Lung (tissue), 16 donors: ENCODE data around the gene CHRNB4. TPM values are rescaled to one million over a fixed set of nuclear protein-coding genes. Genes with fewer than 3 reads are reported as not detected.

Experiments used
- ATAC-seq: fragments of 200-7000 bp; cut with Tn5 transposase; one replicate; pipeline ENCODE4 v1.9.1; 2020; ENCODE audit warnings: moderate number of reproducible peaks; ENCODE audit not compliant: insufficient read depth, low FRiP score
- DNase-seq, 3 donors: peaks; one replicate each; pipeline ENCODE4 v3.0.0-alpha.2; 2013 to 2017
- H3K27ac ChIP-seq, 2 donors: one replicate each; pipeline ENCODE4 v1.5.1; 2013; ENCODE audit warnings: mild to moderate bottlenecking in 2 of 2, moderate library complexity in 2 of 2, control low read depth in 1 of 2, inconsistent platforms in 1 of 2, low read depth in 1 of 2, low read length in 1 of 2
- H3K27me3 ChIP-seq, 3 donors: one replicate each; pipeline ENCODE4 v1.5.1; 2013; ENCODE audit warnings: low read length in 2 of 3; ENCODE audit not compliant: control insufficient read depth in 3 of 3, insufficient read depth in 3 of 3
- H3K36me3 ChIP-seq, 4 donors: one replicate each; pipeline ENCODE4 v1.5.1; 2013; ENCODE audit warnings: low read length in 4 of 4, mild to moderate bottlenecking in 1 of 4, moderate library complexity in 1 of 4; ENCODE audit not compliant: control insufficient read depth in 4 of 4, insufficient read depth in 4 of 4
- H3K4me1 ChIP-seq, 5 donors: one replicate each; pipeline ENCODE4 v1.5.1; 2013; ENCODE audit warnings: low read length in 5 of 5, mild to moderate bottlenecking in 2 of 5, moderate library complexity in 1 of 5; ENCODE audit not compliant: control insufficient read depth in 5 of 5, insufficient read depth in 5 of 5
- H3K4me3 ChIP-seq: one replicate; pipeline ENCODE4 v1.5.1; 2013; ENCODE audit warnings: mild to moderate bottlenecking, control low read depth, moderate library complexity
- H3K9ac ChIP-seq, 2 donors: one replicate each; pipeline ENCODE4 v1.5.1; 2013; ENCODE audit warnings: low read length in 2 of 2, control low read depth in 1 of 2; ENCODE audit not compliant: insufficient read depth in 1 of 2
- H3K9me3 ChIP-seq, 4 donors: one replicate each; pipeline ENCODE4 v1.5.1; 2013; ENCODE audit warnings: low read length in 3 of 4, mild to moderate bottlenecking in 1 of 4, moderate library complexity in 1 of 4; ENCODE audit not compliant: control insufficient read depth in 4 of 4, insufficient read depth in 3 of 4
- WGBS, 2 donors: extraction: QIAGEN DNeasy Blood & Tissue Kit; methylation state at CpG; one replicate each; pipeline ENCODE4 v1.1.7; 2013; 5-methylcytosine and 5-hydroxymethylcytosine counted together
- long read RNA-seq, 5 donors: transcript quantifications; one replicate each; lab custom pipeline, GENCODE V29; 2026
- polyA plus RNA-seq, 2 donors: library from polyadenylated mRNA; stranded (reverse); fragments of 200-250 nt; gene quantifications; one replicate each; pipeline ENCODE4 v1.2.1, GENCODE V29; 2013
- total RNA-seq, 2 donors: library from RNA; depleted of rRNA in 1 of 2; stranded (reverse); fragments of >200 nt in 1 of 2; gene quantifications; one replicate each; pipeline ENCODE4 v1.2.1, GENCODE V29; 2014 to 2021
- TF ChIP-seq, protein P1 (sequence below): IDR thresholded peaks from 2 replicates; pipeline ENCODE4 v1.5.1; 2012; ENCODE audit warnings: mild to moderate bottlenecking; ENCODE audit errors: control extremely low read depth, extremely low read depth
- donor health status: control.
- donor health status: control.
- donor health status: Bipolar disorder and iron deficiency.
- donor health status: healthy.
- donor health status: DM: yes; HTN: yes; CAD: no.

Gene CHRNB4
- total RNA-seq (not detected), polyA plus RNA-seq (under 1 TPM in 1 of 2 donors, not detected in 1; 0.05 TPM)
- long read RNA-seq, donor 1 = 0 reads
- long read RNA-seq, donor 2 = 0 reads
- long read RNA-seq, donor 3 = 0 reads
- long read RNA-seq, donor 4 = 0 reads
- long read RNA-seq, donor 5 = 0 reads

DNA sequence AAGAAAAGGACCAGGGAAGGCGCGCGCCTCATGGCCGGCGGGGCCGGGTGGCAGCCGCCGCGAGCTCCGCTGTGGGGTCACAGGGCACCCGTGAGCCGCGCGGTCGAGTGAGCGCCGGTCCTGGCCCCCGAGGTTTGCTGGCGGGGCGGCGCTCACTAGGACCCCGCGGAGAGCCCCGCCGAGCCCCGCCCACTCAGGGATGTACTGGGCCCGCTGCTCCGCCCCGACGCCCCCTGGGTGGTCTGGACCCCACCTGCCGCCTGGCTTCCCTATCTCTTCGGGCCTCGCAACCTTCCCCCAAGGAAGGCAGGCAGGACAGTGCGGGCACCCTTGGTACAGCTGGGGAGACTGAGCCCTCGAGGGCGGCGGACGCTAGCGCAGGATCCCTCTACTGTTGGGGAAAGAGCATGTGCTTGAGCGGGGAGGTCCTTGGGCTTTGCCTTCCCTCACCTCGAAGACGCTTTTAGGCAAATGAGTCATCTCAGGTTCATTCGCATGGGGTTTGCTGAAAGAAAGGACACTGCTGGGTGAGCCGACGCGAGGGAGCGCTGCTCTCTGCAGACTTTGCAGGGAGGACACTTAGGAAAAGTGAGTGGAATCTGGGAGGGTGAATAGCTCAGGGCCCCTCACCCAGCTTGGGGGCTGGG, at the start of gene CHRNB4:
CHRNB4 (minus strand) TSS at position 109 of the 647 bp plus-strand sequence; CDS start at position 32, 77 bp downstream.
- H3K27ac ChIP-seq = no peak within 1 kb of the TSS
- DNase-seq (peak; percentile 32 to 47 (median 39)), ATAC-seq (no peak)
- WGBS, 2 donors = 14% methylated on average over 47 of the region's 47 CpGs
- peaks cover 0 to 3% (median 2%) of the 10 kb centered on the region in 3 donors for H3K27me3 ChIP-seq
- TF ChIP-seq, protein P1, sequence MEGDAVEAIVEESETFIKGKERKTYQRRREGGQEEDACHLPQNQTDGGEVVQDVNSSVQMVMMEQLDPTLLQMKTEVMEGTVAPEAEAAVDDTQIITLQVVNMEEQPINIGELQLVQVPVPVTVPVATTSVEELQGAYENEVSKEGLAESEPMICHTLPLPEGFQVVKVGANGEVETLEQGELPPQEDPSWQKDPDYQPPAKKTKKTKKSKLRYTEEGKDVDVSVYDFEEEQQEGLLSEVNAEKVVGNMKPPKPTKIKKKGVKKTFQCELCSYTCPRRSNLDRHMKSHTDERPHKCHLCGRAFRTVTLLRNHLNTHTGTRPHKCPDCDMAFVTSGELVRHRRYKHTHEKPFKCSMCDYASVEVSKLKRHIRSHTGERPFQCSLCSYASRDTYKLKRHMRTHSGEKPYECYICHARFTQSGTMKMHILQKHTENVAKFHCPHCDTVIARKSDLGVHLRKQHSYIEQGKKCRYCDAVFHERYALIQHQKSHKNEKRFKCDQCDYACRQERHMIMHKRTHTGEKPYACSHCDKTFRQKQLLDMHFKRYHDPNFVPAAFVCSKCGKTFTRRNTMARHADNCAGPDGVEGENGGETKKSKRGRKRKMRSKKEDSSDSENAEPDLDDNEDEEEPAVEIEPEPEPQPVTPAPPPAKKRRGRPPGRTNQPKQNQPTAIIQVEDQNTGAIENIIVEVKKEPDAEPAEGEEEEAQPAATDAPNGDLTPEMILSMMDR = no peak
- H3K9ac ChIP-seq = no peak within 1 kb of the TSS
- peak within 1 kb of the TSS; percentile 2 for H3K4me3 ChIP-seq
- no peaks in the 10 kb centered on the region for H3K36me3 ChIP-seq
- H3K9me3 ChIP-seq = no peaks in the 10 kb centered on the region
- H3K4me1 ChIP-seq = peaks cover 0 to 8% (median 0%) of the 10 kb centered on the region in 5 donors

- Histone ChIP-seq H3K9me3 (no peaks in the 10 kb centered on the region), H3K27me3 (no peaks in the 10 kb centered on the region), H3K36me3 (no peaks in the 10 kb centered on the region), H3K27ac (no peak overlapping the region), H3K4me1 (peaks cover 0 to 38% (median 11%) of the 10 kb centered on the region in 5 donors), H3K4me3 (no peak overlapping the region), H3K9ac (no peak overlapping the region)
- no peak for ATAC-seq
- TF ChIP-seq, protein P1 = no peak
- no peak for DNase-seq
Measured at GRCh38 chr15:78689626-78690025, 48.6 kb upstream of the CHRNB4 start.

DNA sequence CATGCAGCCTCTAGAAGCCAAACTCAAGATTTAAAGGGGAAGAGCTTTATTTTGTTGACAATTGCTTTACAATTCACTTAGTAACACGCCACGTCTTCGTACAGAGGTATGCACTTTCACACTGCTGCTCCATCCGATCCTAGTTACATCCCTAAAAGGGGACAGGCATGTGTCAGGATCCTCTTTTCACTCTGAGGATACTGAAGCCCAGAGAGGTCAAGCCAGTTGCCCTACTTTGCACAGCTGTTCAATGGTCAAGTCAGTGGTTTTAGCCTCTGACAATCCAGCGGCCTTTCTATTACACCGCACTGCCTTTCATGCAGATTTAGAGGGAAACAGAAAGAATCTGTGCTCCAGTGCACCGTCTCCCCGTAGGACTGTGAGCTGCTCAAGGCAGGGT, 44.9 kb upstream of the CHRNB4 start:
- TF ChIP-seq, protein P1 = no peak
- peaks cover 0 to 38% (median 11%) of the 10 kb centered on the region in 5 donors for H3K4me1 ChIP-seq
- no peaks in the 10 kb centered on the region for H3K36me3 ChIP-seq
- DNase-seq (no peak), ATAC-seq (no peak)
- H3K27me3 ChIP-seq = no peaks in the 10 kb centered on the region
- WGBS, 2 donors = 90 to 95% methylated on average over 8 of the region's 8 CpGs
- H3K4me3 ChIP-seq = no peak overlapping the region
- H3K9me3 ChIP-seq = no peaks in the 10 kb centered on the region
- H3K27ac ChIP-seq = no peak overlapping the region
- peak overlapping the region in 1 of 2 donors; percentile 38 for H3K9ac ChIP-seq
